Neural crest cell (in vitro differentiated cells): ENCODE data around the gene ALK. TPM values are rescaled to one million over a fixed set of nuclear protein-coding genes. Genes with fewer than 3 reads are reported as not detected.

Experiments used
- DNase-seq: peaks from one replicate; pipeline ENCODE4 v3.0.0; 2021; ENCODE audit warnings: low read depth, mixed read lengths, low spot score
- H3K27ac Mint-ChIP-seq: one replicate; pipeline ENCODE4 v1.8.0; 2021; ENCODE audit warnings: mild to moderate bottlenecking, mixed read lengths; ENCODE audit not compliant: unreplicated experiment
- H3K27me3 Mint-ChIP-seq: 2 replicates; pipeline ENCODE4 v1.8.0; 2021; ENCODE audit warnings: low read depth, mild to moderate bottlenecking, mixed read lengths
- H3K36me3 Mint-ChIP-seq: 2 replicates; pipeline ENCODE4 v1.8.0; 2021; ENCODE audit warnings: low read depth, mild to moderate bottlenecking, mixed read lengths
- H3K4me1 Mint-ChIP-seq: 2 replicates; pipeline ENCODE4 v1.8.0; 2021; ENCODE audit warnings: mixed read lengths
- H3K4me3 Mint-ChIP-seq: one replicate; pipeline ENCODE4 v1.8.0; 2021; ENCODE audit warnings: mild to moderate bottlenecking, mixed read lengths
- H3K9me3 Mint-ChIP-seq: 2 replicates; pipeline ENCODE4 v1.8.0; 2021; ENCODE audit warnings: mixed read lengths
- total RNA-seq: library from RNA; stranded (reverse); gene quantifications from 2 replicates; pipeline ENCODE4 v1.2.1, GENCODE V29; 2021
- TF ChIP-seq, protein P1 (sequence below): fragments of 200-600 bp; sonication (generic); conservative IDR thresholded peaks from 2 replicates; pipeline ENCODE4 v1.5.0; 2021; ENCODE audit warnings: antibody characterized with exemption, mild to moderate bottlenecking

The ALK gene
- total RNA-seq, 1 donor from 2014 or later = 2.0 TPM

DNA sequence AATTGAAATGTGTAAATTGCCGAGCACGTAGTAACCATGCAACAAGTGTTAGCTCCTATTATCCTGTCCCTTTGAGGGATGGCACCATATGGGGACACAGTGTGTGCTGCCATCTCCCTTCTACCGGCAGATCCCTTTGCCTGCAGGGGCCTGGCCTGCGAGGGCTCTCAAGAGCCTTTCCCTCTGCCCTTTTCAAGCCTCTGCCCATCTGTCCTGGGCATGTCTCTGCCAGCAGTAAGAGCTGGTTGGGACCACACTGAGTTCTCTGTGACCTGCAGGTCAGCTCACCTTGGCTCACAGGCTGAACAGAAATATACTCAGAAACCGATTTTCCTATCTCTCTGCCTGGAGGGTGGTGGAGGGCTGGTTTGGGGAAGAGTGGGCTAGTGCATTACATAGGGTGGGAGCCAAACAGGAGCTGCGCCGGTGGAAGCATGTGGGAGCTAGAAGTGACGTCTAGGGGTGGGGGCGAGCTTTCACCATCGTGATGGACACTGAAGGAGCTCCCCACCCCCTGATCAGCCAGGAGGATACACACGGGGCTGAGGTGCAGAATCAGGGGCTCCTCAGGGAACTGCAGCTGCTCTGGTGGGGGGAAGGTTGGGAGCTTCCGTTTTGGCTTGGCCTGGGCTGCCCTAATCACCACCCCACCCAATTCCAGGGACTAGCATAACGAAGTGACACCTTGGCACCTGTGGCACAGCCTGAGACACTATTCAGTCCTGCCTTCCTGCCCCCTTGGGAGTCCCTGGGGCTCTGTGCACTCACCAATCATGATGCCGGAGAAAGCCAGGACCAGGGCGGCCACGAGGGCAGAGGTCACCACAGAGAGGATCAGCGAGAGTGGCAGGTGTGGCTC, 696.5 kb downstream of the ALK start:
- Mint-ChIP-seq H3K36me3 (peaks cover 4% of the 10 kb centered on the region), H3K4me1 (peaks cover 12% of the 10 kb centered on the region), H3K9me3 (no peaks in the 10 kb centered on the region), H3K27me3 (no peaks in the 10 kb centered on the region), H3K4me3 (no peak overlapping the region), H3K27ac (no peak overlapping the region)
- TF ChIP-seq, protein P1, sequence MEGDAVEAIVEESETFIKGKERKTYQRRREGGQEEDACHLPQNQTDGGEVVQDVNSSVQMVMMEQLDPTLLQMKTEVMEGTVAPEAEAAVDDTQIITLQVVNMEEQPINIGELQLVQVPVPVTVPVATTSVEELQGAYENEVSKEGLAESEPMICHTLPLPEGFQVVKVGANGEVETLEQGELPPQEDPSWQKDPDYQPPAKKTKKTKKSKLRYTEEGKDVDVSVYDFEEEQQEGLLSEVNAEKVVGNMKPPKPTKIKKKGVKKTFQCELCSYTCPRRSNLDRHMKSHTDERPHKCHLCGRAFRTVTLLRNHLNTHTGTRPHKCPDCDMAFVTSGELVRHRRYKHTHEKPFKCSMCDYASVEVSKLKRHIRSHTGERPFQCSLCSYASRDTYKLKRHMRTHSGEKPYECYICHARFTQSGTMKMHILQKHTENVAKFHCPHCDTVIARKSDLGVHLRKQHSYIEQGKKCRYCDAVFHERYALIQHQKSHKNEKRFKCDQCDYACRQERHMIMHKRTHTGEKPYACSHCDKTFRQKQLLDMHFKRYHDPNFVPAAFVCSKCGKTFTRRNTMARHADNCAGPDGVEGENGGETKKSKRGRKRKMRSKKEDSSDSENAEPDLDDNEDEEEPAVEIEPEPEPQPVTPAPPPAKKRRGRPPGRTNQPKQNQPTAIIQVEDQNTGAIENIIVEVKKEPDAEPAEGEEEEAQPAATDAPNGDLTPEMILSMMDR = no peak
- DNase-seq = no peak

DNA sequence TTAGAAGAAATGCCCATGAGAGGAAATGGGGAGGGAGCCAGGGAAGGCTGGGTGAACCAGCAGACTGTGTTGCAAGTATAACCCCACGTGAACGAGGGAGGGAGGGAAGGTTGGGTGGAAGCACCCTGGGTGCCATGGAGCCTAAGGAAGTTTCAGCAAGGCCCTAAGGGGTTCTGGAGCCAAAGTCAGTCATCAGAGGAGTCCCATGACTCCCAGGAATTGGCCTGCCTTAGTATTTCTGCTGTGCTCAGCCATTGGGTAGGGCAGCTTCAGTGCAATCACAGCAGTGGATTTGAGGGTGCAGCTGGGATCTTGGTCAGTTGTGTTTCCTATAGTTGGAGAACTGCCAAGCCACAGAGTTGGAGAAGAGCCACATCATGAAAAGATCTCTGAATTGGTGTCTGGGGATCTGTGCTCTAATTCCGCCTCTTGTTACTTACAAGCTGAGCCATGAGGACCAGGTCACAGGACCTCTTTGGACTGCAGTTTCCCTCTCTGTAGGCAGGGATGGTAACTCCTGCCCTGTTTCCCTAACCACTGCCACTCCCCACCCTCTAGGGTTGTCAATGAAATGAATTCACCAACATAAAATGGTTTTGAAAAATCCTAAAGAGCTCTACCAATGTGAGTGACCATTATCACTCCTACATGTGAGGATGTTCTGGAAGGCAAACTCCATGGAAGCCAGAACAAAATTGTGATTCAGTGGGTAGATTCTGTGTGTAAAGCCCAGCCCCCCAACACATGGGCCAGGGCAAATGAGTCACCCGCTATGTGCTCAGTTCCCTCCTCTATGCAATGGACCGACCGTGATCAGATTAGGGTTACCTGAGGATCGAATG, 697.3 kb downstream of the ALK start:
- no peaks in the 10 kb centered on the region for H3K27me3 Mint-ChIP-seq
- TF ChIP-seq, protein P1 = no peak
- H3K36me3 Mint-ChIP-seq = peaks cover 4% of the 10 kb centered on the region
- H3K4me1 Mint-ChIP-seq = peaks cover 12% of the 10 kb centered on the region
- no peak overlapping the region for H3K4me3 Mint-ChIP-seq
- no peaks in the 10 kb centered on the region for H3K9me3 Mint-ChIP-seq
- H3K27ac Mint-ChIP-seq = no peak overlapping the region
- DNase-seq = no peak

DNA sequence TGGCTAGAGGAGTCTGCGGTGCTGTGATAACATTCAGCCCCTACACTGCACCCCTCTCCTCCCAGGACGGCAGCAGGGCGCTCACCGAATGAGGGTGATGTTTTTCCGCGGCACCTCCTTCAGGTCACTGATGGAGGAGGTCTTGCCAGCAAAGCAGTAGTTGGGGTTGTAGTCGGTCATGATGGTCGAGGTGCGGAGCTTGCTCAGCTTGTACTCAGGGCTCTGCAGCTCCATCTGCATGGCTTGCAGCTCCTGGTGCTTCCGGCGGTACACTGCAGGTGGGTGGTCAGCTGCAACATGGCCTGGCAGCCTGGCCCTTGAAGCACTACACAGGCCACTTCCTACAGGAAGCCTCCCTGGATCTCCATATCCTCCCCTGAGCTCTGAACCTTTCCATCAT, 698.1 kb downstream of the ALK start:
- TF ChIP-seq, protein P1 = no peak
- Mint-ChIP-seq H3K4me3 (no peak overlapping the region), H3K9me3 (no peaks in the 10 kb centered on the region), H3K27ac (no peak overlapping the region), H3K4me1 (peaks cover 12% of the 10 kb centered on the region), H3K27me3 (no peaks in the 10 kb centered on the region), H3K36me3 (peaks cover 4% of the 10 kb centered on the region)
- DNase-seq = no peak

DNA sequence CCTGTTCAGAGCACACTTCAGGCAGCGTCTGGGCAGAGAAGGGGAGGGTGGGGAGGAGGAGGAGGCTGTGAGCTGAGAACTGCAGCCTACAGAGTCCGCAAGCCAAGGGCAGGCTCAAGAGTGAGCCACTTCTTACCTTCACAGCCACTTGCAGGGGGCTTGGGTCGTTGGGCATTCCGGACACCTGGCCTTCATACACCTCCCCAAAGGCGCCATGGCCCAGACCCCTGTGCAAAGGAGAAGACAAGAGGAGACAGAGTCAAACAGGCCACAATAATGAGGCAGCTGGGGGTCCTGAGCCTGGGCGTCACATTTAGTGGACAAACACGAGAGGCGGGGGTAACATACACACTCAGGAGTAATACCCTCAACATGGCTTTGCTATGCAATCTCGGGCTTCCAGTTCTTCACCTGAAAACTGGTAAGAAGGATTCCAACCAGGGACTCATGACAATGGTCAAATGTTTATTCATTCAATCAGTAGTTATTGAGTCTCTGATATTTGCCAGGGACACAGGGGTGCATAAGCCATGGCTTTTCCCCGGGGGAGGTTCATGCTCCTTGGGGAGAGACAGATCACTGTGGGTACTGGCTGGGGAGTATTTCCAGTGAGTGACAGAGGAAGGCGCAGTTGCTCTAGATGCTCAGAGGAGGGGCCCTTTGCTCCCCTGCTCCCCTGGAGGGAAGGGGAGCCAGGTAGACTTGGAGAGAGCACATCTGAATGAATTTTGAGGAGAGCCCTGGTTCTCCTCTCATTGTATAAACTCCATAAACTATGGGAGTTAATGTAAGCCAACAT, 698.8 kb downstream of the ALK start:
- Mint-ChIP-seq H3K4me1 (peaks cover 12% of the 10 kb centered on the region), H3K9me3 (no peaks in the 10 kb centered on the region), H3K27me3 (no peaks in the 10 kb centered on the region), H3K4me3 (no peak overlapping the region), H3K27ac (peak overlapping the region; percentile 75), H3K36me3 (peaks cover 4% of the 10 kb centered on the region)
- no peak for DNase-seq
- TF ChIP-seq, protein P1 = no peak

DNA sequence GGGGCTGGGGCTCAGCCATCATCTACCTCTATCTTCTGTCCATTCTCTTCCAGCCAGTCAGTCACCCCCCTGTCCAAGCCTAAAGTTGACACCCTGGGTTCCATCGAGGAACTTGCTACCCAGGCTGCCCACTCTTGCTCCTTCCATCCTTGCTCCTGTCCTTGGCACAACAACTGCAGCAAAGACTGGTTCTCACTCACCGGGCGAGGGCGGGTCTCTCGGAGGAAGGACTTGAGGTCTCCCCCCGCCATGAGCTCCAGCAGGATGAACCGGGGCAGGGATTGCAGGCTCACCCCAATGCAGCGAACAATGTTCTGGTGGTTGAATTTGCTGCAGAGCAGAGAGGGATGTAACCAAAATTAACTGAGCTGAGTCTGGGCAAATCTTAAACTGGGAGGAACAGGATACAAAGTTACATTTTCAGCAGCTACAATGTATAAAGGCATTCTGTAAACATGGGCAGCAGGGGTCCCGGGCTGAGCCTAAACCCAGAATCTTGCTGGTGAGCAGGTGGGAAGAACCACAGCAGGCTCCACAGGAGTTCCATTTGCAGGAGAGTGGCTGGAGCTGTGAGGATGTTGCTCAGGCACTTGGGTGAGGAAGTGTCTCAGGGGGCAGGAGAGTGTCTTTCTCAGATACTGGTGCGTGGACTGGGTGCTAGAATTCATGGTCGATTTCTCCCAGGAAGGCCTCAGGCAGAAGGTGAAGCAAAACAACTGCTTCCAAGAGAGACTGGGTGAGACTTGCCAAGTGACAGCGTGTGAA, 700.7 kb downstream of the ALK start:
- Mint-ChIP-seq H3K27me3 (no peaks in the 10 kb centered on the region), H3K36me3 (peaks cover 4% of the 10 kb centered on the region), H3K4me3 (no peak overlapping the region), H3K9me3 (no peaks in the 10 kb centered on the region), H3K4me1 (peaks cover under 1% of the 10 kb centered on the region), H3K27ac (no peak overlapping the region)
- TF ChIP-seq, protein P1 = no peak
- no peak for DNase-seq
